Stimulated activated CD8-positive, alpha-beta memory T cell treated with anti-CD3 and anti-CD28 coated beads, Interleukin-15, amount 100 ng/mL, for 1 hour (primary cell): ENCODE measurements around the gene AKAP13.

Source experiments
- DNase-seq: peaks from one replicate; pipeline ENCODE4 v3.0.0-alpha.2; 2020; ENCODE audit warnings: low read depth

Gene AKAP13

GRCh38 chr15:85389306-85389650 lies 8.9 kb downstream of the AKAP13 start:
- no peak for DNase-seq

GRCh38 chr15:85389772-85390171 lies 9.4 kb downstream of the AKAP13 start:
- DNase-seq, result no peak

GRCh38 chr15:85393210-85393609 lies 12.8 kb downstream of the AKAP13 start:
- DNase-seq, result no peak

- DNase-seq, result no peak
These were observed 14.3 kb downstream of the AKAP13 start for GRCh38 chr15:85394554-85395333.

- DNase-seq, result no peak
These were observed 16.2 kb downstream of the AKAP13 start for GRCh38 chr15:85396554-85396953.

- no peak for DNase-seq
These were observed 16.7 kb downstream of the AKAP13 start for GRCh38 chr15:85397151-85397550.

- no peak for DNase-seq
These were observed 17.5 kb downstream of the AKAP13 start for GRCh38 chr15:85397926-85398325.

- DNase-seq, result no peak
These were observed 18.4 kb downstream of the AKAP13 start for GRCh38 chr15:85398822-85399221.

GRCh38 chr15:85399627-85400026 lies 19.2 kb downstream of the AKAP13 start:
- DNase-seq, result no peak

- DNase-seq, result no peak
These were observed 20.2 kb downstream of the AKAP13 start for GRCh38 chr15:85400606-85401005.

- no peak for DNase-seq
These were observed 20.8 kb downstream of the AKAP13 start for GRCh38 chr15:85401108-85401774.

- no peak for DNase-seq
These were observed 21.9 kb downstream of the AKAP13 start for GRCh38 chr15:85402195-85402881.

- DNase-seq, result no peak
These were observed 23.3 kb downstream of the AKAP13 start for GRCh38 chr15:85403745-85404144.

- no peak for DNase-seq
These were observed 23.9 kb downstream of the AKAP13 start for GRCh38 chr15:85404176-85404917.

GRCh38 chr15:85404918-85405866 lies 24.8 kb downstream of the AKAP13 start:
- no peak for DNase-seq

GRCh38 chr15:85406916-85407315 lies 26.5 kb downstream of the AKAP13 start:
- DNase-seq, result no peak

- DNase-seq, result no peak
These were observed 27.2 kb downstream of the AKAP13 start for GRCh38 chr15:85407421-85408269.

GRCh38 chr15:85408270-85408746 lies 27.9 kb downstream of the AKAP13 start:
- no peak for DNase-seq

GRCh38 chr15:85412066-85412465 lies 31.7 kb downstream of the AKAP13 start:
- no peak for DNase-seq
